ENCODE measurements around the gene CAMKV.

The CAMKV gene

DNA sequence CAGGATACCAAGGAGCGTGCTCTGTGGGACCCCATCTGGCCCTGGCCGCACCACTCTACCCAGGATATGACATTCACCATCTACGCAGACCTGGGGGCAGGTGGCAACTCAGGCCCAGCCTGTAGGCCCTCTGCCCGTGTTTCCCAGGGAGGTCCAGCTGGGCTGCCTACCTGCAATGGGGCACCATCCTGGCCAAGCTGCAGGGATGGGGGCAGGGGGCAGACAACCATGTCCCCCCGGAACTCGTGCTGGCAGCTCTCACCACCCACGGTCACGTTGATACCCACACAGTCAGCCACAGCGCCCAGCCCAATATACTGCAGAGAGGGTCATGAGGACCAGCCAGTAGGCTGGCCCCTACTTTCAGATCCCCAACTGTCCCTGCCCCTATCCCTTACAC lies 26.1 kb upstream of the CAMKV start:
- no peak for DNase-seq (ENCODE audit: low read depth in 2 of 2)

DNA sequence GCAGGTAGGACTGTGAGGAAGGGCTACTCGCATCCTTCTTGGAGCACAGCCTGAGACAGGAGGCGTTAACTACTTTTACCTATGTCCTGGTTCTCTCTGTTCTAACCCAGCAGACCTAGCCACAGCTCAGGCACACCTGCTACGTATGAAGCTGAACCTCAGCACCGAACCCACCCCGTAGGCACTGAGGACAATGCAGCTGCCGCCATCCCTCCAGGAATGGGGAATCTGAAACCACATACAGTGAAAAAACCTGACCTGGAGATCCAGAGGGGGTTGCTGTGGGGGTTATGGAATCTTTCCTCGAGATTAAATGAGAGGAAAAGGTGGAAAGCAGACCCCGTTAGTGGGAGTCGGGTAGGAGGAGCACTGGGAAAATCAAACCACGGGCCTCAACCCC lies 19.6 kb upstream of the CAMKV start:
- no peak for DNase-seq (ENCODE audit: low read depth in 2 of 2)

DNA sequence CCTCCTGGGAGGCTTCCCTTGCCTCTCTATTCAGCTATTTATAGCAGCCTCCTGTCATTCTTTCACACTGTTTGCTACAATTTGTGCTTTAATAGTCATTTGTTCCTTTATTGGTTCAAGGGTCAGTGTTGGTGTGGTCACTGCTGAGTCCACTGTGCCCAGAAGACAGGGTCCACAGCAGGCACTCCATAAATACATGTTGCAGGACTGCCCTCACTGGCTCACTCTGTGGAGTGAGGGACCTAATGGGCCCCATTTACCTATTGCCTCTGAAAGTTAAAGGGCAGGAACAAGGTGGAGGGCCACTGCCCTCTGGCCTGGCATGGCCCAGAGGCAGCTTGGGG lies 17.2 kb upstream of the CAMKV start:
- DNase-seq (ENCODE audit: low read depth in 2 of 2) = no peak

DNA sequence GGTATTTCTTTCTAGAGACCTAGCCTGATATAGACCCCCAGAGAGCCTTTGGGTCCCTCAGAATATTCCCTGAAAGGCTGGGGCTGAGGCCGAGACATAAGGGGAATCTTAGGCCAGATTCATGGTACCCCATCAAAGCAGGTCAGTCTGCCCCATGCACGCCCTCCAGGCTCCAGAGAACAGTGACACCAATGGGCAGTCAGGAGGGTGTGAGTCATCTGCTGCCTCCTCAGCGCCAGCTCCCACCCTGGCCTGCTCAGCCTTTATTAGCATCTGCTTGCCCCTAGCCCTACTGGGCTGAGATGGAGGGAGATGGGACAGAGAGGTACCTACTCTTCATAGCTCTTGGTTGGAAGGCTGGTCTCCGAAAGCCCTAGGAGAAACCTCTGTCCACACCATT lies 14.3 kb upstream of the CAMKV start:
- no peak for DNase-seq (ENCODE audit: low read depth in 2 of 2)

DNA sequence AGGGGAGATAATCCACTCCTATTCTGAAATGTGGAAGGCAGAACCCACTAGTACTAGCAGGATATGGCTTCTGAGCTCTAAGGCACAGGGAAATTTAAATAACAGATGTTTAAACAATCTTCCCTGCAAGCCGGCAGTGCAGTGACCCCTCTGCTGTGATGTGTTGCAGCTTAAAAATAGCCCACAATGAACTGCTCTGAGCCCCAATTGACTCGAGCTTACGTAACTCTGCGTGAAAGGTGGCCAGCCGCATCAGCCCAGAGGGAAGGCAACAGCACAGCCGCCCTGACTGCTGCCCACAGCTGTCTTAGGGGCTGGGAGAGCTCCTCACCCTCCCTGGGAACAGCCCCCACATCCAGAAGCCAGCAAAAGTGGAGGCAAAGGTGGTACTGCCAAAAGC lies 12.5 kb upstream of the CAMKV start:
- no peak for DNase-seq (ENCODE audit: low read depth in 2 of 2)

DNA sequence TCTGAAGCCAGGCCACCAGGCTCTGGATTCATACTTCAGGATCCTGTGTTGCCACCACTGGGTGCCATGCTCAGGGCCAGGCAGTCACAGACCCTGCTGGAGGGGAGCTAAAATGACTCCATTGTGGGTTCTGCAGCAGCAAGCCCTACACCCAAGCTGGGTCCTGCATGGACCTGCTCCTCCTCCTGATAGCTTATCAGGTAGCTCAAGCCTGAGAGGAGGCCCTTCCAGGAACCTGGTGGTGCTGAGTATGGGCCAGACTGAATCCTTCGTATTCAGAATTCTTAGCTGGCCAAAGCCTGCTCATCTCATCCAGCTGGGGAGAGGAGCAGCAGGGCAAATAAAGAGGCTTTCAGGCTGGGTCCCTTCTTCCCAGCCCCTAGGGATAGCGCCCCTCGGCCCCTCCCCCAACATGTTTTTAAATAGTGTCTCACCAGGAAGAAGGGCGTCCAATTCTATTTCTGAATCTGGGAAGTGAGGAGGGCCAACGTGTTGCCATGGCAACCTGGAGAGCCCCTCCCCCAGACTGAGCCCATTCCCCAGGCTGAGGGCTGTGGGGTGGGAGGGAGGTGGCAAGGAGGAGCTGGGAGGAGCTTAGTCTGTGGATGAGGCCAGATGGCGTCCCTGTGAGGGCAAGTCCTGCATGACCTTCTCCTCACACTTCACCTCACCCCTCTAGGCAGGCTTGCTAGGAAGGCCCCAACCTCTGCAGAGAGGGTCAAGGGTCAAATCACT lies 11.0 kb upstream of the CAMKV start:
- DNase-seq (ENCODE audit: low read depth in 2 of 2) = no peak

DNA sequence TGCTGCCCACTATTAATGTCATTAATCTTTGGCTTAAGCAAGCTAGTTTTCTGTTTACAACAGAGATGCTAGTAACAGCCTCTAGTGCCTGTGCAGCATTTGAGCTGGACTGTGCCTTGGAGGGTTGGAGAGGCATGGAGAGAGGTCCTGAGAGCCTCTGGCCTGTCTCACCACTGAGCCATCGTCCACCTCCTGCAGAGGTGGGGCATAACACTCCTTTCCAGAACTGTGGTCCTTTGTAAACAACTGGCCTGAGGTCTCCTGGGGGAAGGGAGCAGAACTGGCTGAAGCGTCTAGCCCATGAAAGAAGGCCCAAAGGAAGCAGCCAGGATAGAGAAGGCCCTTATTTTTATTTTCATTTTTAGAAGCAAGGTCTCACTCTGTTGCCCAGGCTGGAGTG lies 10.0 kb upstream of the CAMKV start:
- no peak for DNase-seq (ENCODE audit: low read depth in 2 of 2)

DNA sequence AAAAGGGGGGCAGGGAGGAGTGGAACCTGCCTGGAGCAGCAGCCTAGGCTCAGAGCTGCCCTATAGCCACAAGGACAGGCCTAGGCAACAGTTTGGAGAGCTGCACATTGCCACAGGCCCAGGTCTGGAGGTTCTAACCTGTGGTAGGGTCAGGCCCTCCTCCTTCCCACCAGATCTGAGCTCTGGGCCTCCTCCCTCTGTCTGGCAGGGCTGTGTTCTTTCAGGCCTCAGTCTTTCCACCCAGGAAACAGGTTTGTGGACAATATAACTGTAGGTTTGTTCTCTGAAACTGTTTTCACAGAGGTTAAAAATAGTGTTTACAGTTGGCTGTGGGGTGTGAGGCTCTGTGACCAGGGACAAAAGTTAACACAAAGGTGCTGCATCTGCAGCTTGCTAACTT lies 9.0 kb upstream of the CAMKV start:
- DNase-seq (ENCODE audit: low read depth in 2 of 2) = no peak

DNA sequence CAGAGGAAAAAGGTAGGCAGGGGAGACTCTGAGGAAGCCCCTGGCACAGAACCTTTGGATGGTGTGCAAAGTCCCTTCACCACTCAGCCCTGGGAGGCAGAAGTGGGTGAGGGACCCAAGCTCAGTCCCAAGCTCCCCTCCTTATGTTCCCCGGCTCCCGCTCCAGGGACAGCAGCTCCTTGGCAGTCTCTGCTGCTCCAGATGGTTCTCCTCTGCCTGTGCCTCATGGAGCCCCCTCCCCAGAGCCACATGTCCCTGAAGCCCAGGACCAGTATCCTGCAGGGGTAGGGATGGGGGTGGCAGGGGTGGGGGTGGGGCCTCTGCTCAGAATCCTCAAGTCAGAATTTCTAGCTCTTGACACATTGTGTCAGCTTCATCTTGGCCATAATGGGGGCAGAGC lies 8.0 kb upstream of the CAMKV start:
- no peak for DNase-seq (ENCODE audit: low read depth in 2 of 2)

DNA sequence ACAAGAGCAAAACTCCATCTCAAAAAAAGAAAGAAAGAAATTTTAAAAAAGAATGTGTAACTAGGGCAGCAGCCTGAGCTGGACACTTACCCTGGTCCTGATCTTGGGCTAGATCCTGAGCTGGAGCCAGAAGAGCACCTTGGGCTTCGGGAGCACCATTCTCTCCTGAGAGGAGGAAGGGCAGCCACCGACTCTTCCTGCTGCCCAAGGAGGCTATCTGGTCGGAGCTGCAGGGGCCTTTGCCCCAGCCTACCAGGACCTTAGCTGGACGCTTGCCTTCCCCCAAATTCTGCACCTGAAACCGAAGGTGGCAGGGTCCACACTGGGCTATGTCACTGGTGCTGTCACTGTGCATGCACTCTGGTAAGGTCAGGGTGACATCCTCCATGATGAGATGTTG lies 6.9 kb upstream of the CAMKV start:
- DNase-seq (ENCODE audit: low read depth in 2 of 2) = no peak

DNA sequence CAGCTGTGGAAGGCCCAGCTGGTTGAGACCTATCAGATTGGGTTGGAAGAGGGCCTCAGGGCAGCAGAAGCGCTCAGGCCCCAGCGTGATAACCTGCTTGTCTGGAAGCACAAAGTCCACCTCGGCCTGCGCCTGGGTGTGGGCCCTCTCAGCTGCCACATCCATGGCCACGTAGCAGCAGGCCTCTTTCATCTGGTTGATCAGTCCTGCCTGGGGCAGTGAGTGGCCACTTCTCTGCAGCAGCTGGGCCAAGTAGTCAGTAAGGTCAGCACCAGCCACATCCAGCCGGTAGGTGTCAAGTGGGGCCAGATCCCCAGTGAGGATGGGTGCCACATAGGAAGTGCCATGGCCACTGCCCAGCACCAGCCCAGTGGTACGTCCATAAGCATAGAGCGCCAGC lies 3.9 kb upstream of the CAMKV start:
- no peak for DNase-seq (ENCODE audit: low read depth in 2 of 2)

DNA sequence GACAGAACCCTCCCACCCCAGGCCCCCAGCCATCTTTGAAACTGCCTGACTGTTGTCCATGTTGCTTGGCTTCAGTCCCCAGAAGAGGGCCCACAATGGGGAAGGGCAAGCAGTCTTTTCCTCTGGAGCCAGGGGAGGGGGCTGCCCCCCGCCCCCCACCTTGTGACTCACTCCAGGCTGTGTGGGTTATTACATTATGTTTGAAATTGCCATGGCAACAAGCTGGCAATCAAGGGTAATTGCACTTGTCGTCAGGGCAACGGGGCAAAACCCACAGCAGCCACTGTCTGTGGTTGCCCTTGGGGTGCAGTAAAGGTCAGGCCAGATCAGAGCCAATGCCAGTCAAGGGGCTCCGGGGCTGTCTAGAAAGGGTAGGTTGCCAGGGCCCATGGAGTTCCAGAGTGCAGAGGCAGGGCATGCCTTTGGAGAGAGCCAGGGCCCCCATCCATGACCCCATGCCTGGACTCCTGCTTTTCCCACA lies 3.1 kb upstream of the CAMKV start:
- peak in 1 of 2 donors; percentile 31 for DNase-seq (ENCODE audit: low read depth in 2 of 2)

DNA sequence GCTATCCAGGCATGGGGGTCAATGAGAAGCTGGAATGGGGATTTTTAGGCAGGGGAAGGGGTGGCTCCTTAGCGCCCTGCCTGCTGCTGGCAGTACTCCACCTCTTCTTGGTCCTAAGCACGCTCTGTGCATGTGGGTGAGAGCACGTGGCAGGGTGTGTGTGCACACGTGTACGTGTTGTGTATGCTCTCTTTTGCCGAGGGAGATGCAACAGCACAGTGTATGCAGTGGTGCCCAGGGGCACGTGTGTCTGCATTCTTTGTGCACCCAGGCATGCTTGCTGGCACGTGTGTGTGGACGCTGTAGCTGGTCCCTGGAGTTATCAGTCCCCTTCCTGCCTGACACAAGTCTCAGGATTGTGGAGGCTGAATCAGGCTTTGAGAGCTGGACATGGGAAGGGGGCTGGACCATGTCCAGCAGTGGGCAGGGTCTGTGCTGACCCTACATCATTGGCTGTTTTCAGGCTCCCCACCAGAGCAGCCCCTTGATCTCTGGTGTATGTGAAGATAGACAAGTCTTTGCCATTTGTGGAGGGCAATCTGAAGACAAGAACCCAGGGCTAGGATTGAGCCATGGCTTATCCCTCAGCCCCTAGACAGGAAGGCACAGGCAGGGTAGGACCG lies 1.9 kb upstream of the CAMKV start:
- no peak for DNase-seq (ENCODE audit: low read depth in 2 of 2)

DNA sequence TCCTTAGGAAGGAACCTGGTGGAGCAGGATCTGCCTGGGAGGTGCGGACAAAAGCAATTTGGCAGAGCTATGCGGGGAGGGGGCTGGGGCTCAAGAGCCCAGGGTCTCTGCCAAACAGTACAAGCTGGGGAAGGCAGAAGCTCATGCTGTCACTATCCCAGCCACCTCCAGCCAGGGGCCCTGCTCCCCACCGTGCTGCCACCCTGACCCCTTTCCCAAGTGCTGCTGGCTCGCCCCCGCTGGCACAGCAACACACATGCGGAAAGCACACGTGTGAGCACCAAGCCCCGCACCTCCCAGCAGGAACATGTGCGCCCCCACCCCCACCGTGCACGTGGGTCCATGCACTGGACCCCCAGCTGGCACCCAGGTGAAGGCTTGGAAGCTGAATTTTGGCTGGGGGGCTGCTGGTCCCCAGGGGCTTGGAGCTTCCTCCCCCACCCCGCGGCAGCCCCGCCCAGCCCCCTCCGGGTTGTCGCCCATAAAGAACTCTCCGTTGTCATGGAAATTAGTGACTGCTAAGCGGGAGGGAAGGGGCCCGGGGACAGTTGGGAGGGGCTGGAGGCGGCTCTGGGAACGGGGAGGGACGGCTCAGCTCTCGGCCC lies 742 bp downstream of the CAMKV start:
- DNase-seq (ENCODE audit: low read depth in 2 of 2) = no peak

DNA sequence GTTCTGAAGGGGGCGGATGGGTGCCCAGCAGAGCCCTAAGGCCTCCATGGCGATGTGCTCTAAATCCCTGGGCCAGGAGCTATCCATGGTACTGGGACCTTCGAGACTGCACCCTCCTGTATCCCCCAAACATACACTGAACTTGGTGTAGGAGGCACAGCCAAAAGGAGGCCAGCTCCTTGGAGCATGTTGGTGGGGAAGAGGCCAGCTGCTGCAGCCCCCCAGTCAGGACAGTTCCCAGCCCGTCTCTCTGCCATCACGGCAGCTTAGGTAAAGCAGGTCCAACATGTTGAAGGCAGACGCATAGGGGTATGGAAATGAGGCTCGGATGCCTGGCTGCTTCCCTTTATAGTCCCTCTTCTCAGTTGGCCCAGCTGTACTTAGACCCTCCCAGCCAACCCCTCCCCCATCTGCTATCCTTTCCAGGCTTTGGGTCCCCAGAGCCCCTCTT lies 1.8 kb downstream of the CAMKV start:
- DNase-seq (ENCODE audit: low read depth in 2 of 2) = no peak

DNA sequence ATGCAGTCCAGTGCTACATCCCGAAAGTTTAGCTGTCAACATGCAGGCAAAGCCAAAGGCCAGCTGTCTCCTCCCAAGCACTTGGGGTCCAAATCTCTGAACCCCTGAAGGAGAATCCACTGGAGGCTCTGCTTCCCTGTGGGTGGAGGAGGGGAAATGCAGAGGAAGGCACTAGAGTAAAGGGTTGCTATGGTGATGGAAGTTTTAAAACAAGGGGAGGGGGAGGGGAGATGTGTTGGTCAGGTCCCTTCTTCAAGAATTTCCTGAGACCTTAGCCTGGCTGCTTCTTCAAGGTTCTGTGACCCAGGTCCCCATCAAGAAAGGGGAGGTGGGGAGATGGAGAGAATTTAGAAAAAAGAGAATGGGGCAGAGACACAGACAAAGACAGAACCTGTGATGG lies 2.3 kb downstream of the CAMKV start:
- no peak for DNase-seq (ENCODE audit: low read depth in 2 of 2)

DNA sequence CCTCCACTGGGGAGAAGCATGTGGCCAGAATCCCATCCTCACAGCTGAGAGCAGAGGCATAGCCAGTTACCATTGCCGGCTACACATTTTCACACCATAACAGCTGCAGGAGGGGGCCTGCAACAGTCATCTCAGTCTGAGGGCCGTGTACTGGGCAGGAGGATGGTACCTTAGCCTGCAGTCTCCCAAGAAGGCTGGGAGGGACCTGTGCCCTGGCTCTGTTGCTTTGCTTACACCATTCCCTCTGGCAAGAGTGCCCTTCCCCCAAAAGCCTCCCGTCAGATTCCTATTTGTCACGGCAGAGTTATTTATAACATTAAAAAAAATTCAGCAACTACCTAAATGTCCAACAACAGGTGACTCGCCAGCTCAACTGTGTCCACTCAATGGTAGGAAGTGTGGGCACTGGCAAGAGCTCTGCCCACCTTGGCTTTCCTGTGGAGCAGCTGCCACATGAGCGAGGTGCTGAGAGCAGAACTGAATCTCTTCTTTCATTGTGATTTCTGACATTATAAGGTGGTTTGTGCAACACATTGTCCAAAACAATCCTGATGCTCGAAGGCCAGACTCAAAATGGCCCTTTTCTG lies 4.4 kb downstream of the CAMKV start:
- DNase-seq (ENCODE audit: low read depth in 2 of 2) = no peak

DNA sequence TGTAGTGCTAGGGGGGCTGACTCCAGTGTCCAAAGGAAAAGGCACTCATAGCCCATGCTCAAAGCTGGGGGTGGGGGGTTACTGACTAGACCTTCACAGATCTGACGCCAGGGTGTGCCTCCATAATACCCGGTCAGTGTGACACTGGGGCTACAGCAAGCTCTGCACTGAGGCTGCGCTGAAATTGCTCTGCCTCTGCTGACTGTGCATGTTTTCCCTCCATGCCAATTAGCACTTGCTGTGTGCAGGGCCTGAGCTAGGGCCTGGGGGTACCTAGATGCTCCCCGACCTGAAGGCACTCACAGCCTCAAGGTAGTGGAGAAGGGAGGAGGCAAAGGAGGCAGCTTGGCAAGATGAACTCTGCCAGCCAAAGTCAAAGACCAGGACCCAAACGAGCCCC lies 5.2 kb downstream of the CAMKV start:
- DNase-seq (ENCODE audit: low read depth in 2 of 2) = no peak

DNA sequence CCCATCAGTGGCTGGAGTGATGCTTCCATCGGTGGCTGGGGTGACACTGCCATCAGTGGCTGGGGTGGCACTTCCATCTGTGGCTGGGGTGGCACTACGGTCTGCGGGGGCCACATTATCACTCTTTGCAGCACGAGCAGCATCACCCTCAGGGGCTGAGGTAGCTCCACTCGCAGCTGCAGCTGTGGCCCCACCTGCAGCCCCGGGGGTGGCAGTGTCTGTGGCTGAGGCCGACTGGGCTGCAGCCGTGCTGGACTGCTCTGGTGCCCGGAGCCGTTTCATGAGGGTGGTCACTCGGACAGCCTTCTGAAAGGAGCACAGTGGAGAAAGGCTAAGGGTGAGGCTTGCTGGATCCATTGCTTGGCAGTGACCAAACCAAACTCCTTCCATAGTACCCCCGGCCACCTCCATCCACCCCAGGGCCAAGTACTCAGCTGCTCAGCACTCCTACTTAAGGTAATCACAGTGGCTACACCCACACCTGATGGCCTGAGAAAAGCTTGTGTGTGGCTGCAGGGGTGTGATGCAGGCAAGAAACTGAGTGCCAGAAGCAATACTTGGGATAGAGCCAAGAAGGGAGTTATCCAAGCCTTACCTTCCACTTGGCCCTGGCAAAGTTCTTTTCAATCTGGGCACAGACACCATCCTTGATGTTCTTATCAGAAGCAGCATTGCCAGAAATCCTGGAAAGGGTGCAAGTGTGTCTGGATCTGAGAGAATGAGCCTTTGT lies 10.0 kb downstream of the CAMKV start:
- DNase-seq (ENCODE audit: low read depth in 2 of 2) = no peak

DNA sequence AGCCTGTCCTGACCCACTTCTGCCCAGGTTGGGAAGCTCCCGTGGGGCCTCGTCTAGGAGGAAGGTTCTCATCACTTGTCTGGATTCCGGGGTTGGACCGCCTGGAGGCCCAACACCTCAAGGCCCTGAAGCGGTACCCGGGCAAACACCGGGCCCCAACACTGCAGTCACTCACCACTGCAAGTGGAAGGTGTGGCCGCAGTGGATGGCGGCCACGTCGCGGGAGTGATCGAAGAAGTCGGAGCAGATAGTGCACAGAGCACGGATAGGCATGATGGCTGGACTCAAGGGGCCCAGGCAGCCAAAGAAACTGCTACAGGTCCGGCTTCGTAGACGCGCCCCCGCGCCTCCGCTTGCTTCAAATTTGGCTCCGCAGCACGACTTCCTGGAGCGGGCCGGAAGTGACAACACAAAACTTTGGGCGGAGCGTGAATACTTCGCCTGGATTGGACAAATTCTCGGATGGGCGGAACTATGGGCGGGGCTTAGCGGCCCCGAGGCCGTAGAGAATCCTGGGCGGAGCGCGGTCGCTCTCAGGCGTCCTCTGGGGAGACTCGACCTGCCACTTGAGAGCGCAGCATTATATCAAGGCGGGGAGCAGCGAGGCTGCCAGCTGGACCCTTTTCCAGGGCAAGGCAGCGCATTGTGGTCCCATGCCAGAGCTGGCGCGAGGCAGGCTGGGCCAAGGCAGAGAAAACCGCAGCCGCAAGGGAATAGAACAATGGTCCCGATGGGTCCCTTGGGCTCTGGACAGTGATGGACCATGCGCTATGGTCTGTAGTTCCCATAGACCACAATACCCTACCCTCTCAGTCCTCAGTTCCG lies 13.3 kb downstream of the CAMKV start, which contains the start of gene TRAIP:
TRAIP (minus strand) TSS at position 384 of the 825 bp plus-strand sequence; CDS start at position 273, 111 bp downstream.
- peak; percentile 90 to 94 for DNase-seq (ENCODE audit: low read depth in 2 of 2)

DNA sequence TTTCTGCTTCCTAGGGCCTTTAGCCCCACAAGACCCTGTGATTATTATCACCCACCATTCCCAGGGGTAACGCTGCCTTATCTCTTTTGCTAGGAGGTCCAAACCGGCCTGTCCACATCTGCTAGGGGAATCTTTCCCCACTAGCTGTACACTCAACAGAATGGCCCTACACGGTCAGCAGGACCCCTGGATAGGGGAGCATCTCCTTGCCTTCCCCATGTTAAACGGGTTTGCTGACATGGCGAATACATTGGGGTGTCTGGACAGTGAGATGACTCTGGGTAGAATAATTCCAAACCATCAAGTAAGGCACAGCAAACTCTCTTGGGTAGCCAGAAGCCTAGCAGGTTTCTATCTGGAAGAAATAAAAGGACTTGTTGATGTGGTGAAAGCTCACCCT lies 14.0 kb downstream of the CAMKV start:
- no peak for DNase-seq (ENCODE audit: low read depth in 2 of 2)
